Colonic mucosa (tissue), 4 donors: Measurements from ENCODE around the gene SMOC1. TPM values are rescaled to one million over a fixed set of nuclear protein-coding genes. Genes with fewer than 3 reads are reported as not detected.

Experiments used
- DNase-seq: peaks from one replicate; pipeline ENCODE4 v3.0.0-alpha.2; 2020
- H3K27ac ChIP-seq: fragments of 200-600 bp; one replicate; pipeline ENCODE4 v1.8.0; 2021
- H3K27me3 ChIP-seq: fragments of 200-600 bp; one replicate; pipeline ENCODE4 v1.8.0; 2021
- H3K36me3 ChIP-seq: fragments of 200-600 bp; one replicate; pipeline ENCODE4 v1.8.0; 2021
- H3K4me1 ChIP-seq: fragments of 200-600 bp; one replicate; pipeline ENCODE4 v1.8.0; 2021; ENCODE audit warnings: mild to moderate bottlenecking
- H3K4me3 ChIP-seq: fragments of 200-600 bp; one replicate; pipeline ENCODE4 v1.8.0; 2021
- H3K9ac ChIP-seq, 2 donors: one replicate each; pipeline ENCODE4 v1.7.0; 2013; ENCODE audit warnings: control low read depth in 2 of 2, low read depth in 2 of 2, low read length in 2 of 2
- H3K9me3 ChIP-seq: fragments of 200-600 bp; one replicate; pipeline ENCODE4 v1.8.0; 2021
- intact Hi-C: fragments of 100-400 bp; cut with DNase I; formaldehyde crosslinking; loops from one replicate; pipeline ENCODE4 v1.14.1; 2022
- total RNA-seq, 2 donors: library from RNA; stranded (reverse); fragmentation: NEBNext Ultra II Directional in 1 of 2; extraction: Animal tissue kit (Norgen Biotek cat#: 25700) in 1 of 2; gene quantifications; one replicate each; pipeline ENCODE4 v1.2.1, GENCODE V29; 2021
- TF ChIP-seq, protein P1 (sequence below): fragments of 200-600 bp; IDR thresholded peaks from one replicate; pipeline ENCODE4 v1.8.0; 2022; ENCODE audit warnings: antibody characterized with exemption, mild to moderate bottlenecking
- donor health status: healthy.
- donor health status: DM: no; HTN: no; CAD: no.
- donor health status: DM: no; HTN: no; CAD: no.

Gene SMOC1
- total RNA-seq, 2 donors from 2014 or later = 0.50 to 0.67 TPM

DNA sequence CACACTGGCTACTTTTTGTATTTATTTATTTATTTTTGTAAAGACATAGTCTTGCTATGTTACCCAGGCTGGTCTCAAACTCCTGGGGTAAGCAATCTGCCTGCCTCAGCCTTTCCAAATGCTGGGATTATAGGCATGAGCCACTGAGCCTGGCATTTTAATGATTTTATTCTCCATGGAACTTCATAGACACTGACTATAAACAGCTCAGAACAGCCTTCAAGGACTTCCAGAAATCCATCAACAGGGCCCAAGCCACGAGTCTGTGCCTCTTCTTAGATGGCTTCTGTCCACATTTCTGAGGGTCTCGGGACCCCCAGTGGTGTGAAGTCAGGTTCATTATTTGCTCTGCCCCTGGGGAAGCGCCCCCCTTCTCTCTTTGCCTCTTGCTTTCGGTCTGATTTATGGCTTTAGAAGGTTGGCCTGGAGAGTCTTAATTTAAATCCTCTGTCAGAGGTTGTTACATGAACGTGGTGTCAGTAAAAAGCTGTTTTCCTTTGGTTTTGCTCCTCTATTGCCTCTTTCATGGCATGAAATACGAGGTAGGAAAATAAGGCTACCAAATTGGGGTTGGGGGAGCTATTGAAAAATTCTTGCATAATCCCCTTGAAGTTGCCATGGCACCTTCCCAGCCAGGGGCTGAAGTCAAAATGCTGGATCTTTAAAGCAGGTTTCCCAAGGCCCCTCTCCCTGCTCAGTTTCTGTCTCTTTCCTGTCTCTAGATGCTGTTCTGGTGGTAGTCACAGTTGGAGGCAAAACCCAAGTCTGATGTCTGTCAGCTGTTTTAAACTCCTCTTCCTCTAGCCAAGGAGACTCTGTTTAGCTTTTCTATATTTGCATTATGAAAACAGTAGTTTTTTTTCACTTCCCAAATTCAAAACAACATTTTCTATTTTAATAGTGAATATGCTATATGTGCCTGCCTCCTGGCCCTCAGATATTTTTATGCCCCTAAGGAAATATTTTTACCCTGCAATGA, 129.4 kb downstream of the SMOC1 start:
- no peaks in the 10 kb centered on the region for H3K9me3 ChIP-seq
- DNase-seq = no peak
- no peaks in the 10 kb centered on the region for H3K36me3 ChIP-seq

DNA sequence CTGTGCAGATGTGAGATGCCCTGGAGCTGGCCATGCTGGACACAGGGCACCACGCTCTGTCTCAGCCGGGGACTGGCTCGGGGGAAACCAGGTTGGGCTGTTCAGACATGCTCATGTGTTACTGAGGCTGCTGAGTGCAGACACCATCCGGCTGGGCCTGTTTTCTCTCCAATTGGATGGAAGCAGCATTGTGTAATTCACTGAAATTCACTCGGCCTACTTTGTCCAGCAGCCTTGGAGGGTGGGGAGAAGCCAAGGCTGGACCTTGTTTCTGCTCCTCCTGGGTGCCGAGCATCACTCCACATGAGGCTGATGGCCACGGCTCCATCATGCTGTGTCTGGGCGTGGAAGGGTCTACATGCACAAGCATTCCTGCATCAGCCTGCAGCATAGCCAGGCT, 130.7 kb downstream of the SMOC1 start:
- intact Hi-C loops = loop anchor here (5.0 kb wide), 1 partner anchor 133 kb away; the partner anchor contains the start of gene SMOC1
- Histone ChIP-seq H3K36me3 (no peaks in the 10 kb centered on the region), H3K27me3 (no peaks in the 10 kb centered on the region), H3K9me3 (no peaks in the 10 kb centered on the region), H3K4me1 (no peaks in the 10 kb centered on the region), H3K27ac (no peak overlapping the region), H3K4me3 (no peak overlapping the region), H3K9ac (no peak overlapping the region)
- DNase-seq = no peak
- TF ChIP-seq, protein P1, sequence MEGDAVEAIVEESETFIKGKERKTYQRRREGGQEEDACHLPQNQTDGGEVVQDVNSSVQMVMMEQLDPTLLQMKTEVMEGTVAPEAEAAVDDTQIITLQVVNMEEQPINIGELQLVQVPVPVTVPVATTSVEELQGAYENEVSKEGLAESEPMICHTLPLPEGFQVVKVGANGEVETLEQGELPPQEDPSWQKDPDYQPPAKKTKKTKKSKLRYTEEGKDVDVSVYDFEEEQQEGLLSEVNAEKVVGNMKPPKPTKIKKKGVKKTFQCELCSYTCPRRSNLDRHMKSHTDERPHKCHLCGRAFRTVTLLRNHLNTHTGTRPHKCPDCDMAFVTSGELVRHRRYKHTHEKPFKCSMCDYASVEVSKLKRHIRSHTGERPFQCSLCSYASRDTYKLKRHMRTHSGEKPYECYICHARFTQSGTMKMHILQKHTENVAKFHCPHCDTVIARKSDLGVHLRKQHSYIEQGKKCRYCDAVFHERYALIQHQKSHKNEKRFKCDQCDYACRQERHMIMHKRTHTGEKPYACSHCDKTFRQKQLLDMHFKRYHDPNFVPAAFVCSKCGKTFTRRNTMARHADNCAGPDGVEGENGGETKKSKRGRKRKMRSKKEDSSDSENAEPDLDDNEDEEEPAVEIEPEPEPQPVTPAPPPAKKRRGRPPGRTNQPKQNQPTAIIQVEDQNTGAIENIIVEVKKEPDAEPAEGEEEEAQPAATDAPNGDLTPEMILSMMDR = no peak

More for the DNA sequence above, 129.4 kb downstream of the SMOC1 start:
- Histone ChIP-seq H3K9ac (no peak overlapping the region), H3K4me3 (no peak overlapping the region), H3K27me3 (no peaks in the 10 kb centered on the region), H3K4me1 (no peaks in the 10 kb centered on the region), H3K27ac (no peak overlapping the region)
- intact Hi-C loops = no loop called here
- TF ChIP-seq, protein P1 = no peak

DNA sequence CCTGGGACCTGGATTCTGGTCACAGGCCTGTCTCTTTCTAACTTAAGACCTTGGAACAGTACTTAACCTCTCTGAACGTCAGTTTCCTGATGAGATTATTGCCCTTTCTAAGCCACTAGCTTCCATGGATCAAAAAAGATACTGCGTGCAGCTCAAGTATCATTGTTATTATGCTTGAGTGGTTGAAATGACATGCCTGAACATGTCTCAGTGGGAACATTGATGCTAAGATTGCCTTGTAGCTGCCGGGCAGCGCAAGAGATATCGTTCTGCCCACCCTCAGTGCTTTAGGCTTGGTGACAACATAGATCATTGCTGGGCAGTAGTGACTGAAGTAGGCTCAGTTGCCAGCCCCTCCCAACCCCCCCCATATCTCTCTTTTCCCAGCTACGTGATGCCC, 131.9 kb downstream of the SMOC1 start:
- no peaks in the 10 kb centered on the region for H3K36me3 ChIP-seq
- no peak overlapping the region for H3K4me3 ChIP-seq
- no peak for DNase-seq
- intact Hi-C loops = loop anchor here (5.0 kb wide), 1 partner anchor 134 kb away; the partner anchor contains the start of gene SMOC1
- no peaks in the 10 kb centered on the region for H3K27me3 ChIP-seq
- no peak overlapping the region for H3K27ac ChIP-seq
- no peaks in the 10 kb centered on the region for H3K4me1 ChIP-seq
- no peaks in the 10 kb centered on the region for H3K9me3 ChIP-seq
- H3K9ac ChIP-seq = no peak overlapping the region
- TF ChIP-seq, protein P1 = no peak

DNA sequence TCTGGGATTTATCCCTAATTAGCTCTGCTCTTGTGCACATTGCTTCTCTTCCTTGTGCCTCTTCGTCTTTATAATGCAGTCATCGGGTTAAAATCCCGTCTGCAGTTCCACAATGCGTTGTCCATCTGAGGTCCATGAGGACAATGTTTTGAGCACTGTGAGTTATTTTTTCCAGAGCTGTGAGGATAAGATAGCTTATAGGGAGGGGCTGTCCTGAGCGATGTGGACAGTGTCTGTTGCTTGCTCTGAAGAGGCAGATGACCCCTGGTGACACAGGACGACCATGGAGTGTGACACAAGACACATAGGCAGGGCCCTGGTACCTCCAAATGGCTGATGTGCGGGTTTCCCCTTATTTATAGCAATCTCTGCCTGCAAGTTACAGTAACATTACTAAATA, 132.5 kb downstream of the SMOC1 start:
- no peaks in the 10 kb centered on the region for H3K4me1 ChIP-seq
- intact Hi-C loops = loop anchor here (5.0 kb wide), 1 partner anchor 134 kb away; the partner anchor contains the start of gene SMOC1
- H3K36me3 ChIP-seq = no peaks in the 10 kb centered on the region
- H3K27me3 ChIP-seq = no peaks in the 10 kb centered on the region
- H3K4me3 ChIP-seq = no peak overlapping the region
- TF ChIP-seq, protein P1 = no peak
- H3K9ac ChIP-seq = no peak overlapping the region
- H3K9me3 ChIP-seq = no peaks in the 10 kb centered on the region
- H3K27ac ChIP-seq = no peak overlapping the region
- DNase-seq = no peak

DNA sequence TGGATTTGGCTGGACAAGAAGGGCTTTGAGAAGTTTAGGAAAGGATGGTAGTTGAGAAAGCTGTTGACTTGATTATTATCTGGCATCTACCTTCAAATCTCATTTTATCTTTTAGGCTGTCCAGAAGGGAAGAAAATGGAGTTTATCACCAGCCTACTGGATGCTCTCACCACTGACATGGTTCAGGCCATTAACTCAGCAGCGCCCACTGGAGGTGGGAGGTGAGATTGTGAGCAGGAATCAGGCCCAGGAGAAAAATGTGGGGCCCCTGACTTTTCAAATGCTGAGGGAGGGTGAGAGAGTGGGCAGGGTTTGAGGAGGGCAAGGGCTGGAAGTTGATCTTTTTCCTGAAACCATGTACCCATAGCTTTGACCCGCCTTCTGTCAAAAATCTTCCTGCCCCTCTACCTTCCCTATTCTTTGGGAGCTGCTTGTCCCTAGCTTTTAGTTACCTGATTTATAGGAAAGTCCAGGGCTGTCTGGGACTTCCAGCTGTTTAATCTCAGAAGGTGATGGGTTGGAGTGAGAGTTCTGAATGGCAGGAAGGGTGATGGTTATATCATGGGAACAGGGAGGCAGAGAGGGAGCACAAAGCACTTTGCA, 134.2 kb downstream of the SMOC1 start:
- H3K4me3 ChIP-seq = no peak overlapping the region
- H3K27ac ChIP-seq = no peak overlapping the region
- no peaks in the 10 kb centered on the region for H3K9me3 ChIP-seq
- intact Hi-C loops = loop anchor here (5.0 kb wide), 1 partner anchor 136 kb away; the partner anchor contains the start of gene SMOC1
- peaks cover 1% of the 10 kb centered on the region for H3K4me1 ChIP-seq
- no peaks in the 10 kb centered on the region for H3K27me3 ChIP-seq
- TF ChIP-seq, protein P1 = peak; percentile 68
- no peak overlapping the region for H3K9ac ChIP-seq
- peak; percentile 56 for DNase-seq
- H3K36me3 ChIP-seq = no peaks in the 10 kb centered on the region
